HEK293 (cell line): ENCODE measurements around the gene PPP1R9B.

Experiments
- CTCF ChIA-PET: fragments of 350-600 bp; formaldehyde crosslinking; extraction: SDS; loops from one replicate; lab custom pipeline; 2021; ENCODE audit warnings: antibody characterized with exemption; lab: Yijun Ruan, JAX
- POLR2A ChIA-PET: fragments of 300-600 bp; formaldehyde crosslinking; extraction: SDS; loops from one replicate; lab custom pipeline; 2020; ENCODE audit warnings: antibody characterized with exemption, inconsistent platforms; lab: Yijun Ruan, JAX
- H3K27ac ChIP-seq: fragments of 200-500 bp; sonication (Bioruptor generic); 2 replicates; pipeline ENCODE4 v1.5.1; 2014; ENCODE audit warnings: low read depth, low read length, control low read depth, inconsistent platforms; ENCODE audit errors: extremely low read depth
- H3K36me3 ChIP-seq, 2 experiments: fragments of 200-500 bp in 1 of 2; sonication (Bioruptor generic) in 1 of 2; 1 replicate in 1 of 2; 2 replicates in 1 of 2; pipeline ENCODE4 v1.5.1; 2014 to 2017; ENCODE audit warnings: inconsistent platforms in 2 of 2, low read length in 2 of 2; ENCODE audit not compliant: control insufficient read depth in 2 of 2, insufficient read depth in 1 of 2
- H3K4me1 ChIP-seq: fragments of 200-500 bp; sonication (Bioruptor generic); 2 replicates; pipeline ENCODE4 v1.5.1; 2014; ENCODE audit warnings: mild to moderate bottlenecking, low read length, inconsistent platforms; ENCODE audit not compliant: control insufficient read depth, insufficient read depth
- H3K4me3 ChIP-seq: 2 replicates; pipeline ENCODE4 v1.5.1; 2011; ENCODE audit warnings: low read depth, mild to moderate bottlenecking, control low read depth, low read length, moderate library complexity
- H3K9me3 ChIP-seq: fragments of 200-500 bp; sonication (Bioruptor generic); 2 replicates; pipeline ENCODE4 v1.5.1; 2014; ENCODE audit warnings: low read depth, low read length, inconsistent platforms; ENCODE audit not compliant: control insufficient read depth, insufficient read depth
- CTCF ChIP-seq: fragments of 450-650 bp; formaldehyde crosslinking; IDR thresholded peaks from 2 replicates; pipeline ENCODE4 v1.5.1; 2016; ENCODE audit warnings: missing biosample characterization, missing genetic modification characterization
- GLIS2 ChIP-seq: fragments of 450-650 bp; formaldehyde crosslinking; IDR thresholded peaks from 2 replicates; pipeline ENCODE4 v1.5.1; 2016; ENCODE audit warnings: missing biosample characterization, missing genetic modification characterization
- REPIN1 ChIP-seq: fragments of 450-650 bp; formaldehyde crosslinking; IDR thresholded peaks from 2 replicates; pipeline ENCODE4 v1.5.1; 2017; ENCODE audit warnings: missing biosample characterization, missing genetic modification characterization, low read depth
- SP3 ChIP-seq: fragments of 450-650 bp; formaldehyde crosslinking; IDR thresholded peaks from 2 replicates; pipeline ENCODE4 v1.5.1; 2016; ENCODE audit warnings: missing biosample characterization, missing genetic modification characterization
- SP7 ChIP-seq: fragments of 450-650 bp; formaldehyde crosslinking; IDR thresholded peaks from 2 replicates; pipeline ENCODE4 v1.5.1; 2016; ENCODE audit warnings: missing biosample characterization, missing genetic modification characterization
- ZBTB20 ChIP-seq: fragments of 450-650 bp; formaldehyde crosslinking; IDR thresholded peaks from 2 replicates; pipeline ENCODE4 v1.5.1; 2016; ENCODE audit warnings: missing biosample characterization, missing genetic modification characterization
- ZBTB26 ChIP-seq: fragments of 450-650 bp; formaldehyde crosslinking; optimal IDR thresholded peaks from 2 replicates; pipeline ENCODE3; 2016; ENCODE audit warnings: missing biosample characterization, mild to moderate bottlenecking, missing genetic modification characterization
- ZBTB7A ChIP-seq: fragments of 450-650 bp; formaldehyde crosslinking; IDR thresholded peaks from 2 replicates; pipeline ENCODE4 v1.5.1; 2016; ENCODE audit warnings: low read depth, missing biosample characterization, missing genetic modification characterization
- ZFHX2 ChIP-seq: fragments of 450-650 bp; formaldehyde crosslinking; conservative IDR thresholded peaks from 2 replicates; pipeline ENCODE4 v1.5.1; 2016; ENCODE audit warnings: missing biosample characterization, missing genetic modification characterization
- ZIC2 ChIP-seq: fragments of 450-650 bp; formaldehyde crosslinking; IDR thresholded peaks from 2 replicates; pipeline ENCODE4 v1.5.1; 2016; ENCODE audit warnings: missing biosample characterization, missing genetic modification characterization
- ZNF112 ChIP-seq: fragments of 450-650 bp; formaldehyde crosslinking; IDR thresholded peaks from 2 replicates; pipeline ENCODE4 v1.5.0; 2017; ENCODE audit warnings: missing biosample characterization, missing genetic modification characterization
- ZNF19 ChIP-seq: fragments of 450-650 bp; formaldehyde crosslinking; IDR thresholded peaks from 2 replicates; pipeline ENCODE4; 2016; ENCODE audit warnings: missing biosample characterization, missing genetic modification characterization, low read depth
- ZNF324 ChIP-seq: fragments of 450-650 bp; formaldehyde crosslinking; IDR thresholded peaks from 2 replicates; pipeline ENCODE4 v1.5.1; 2016; ENCODE audit warnings: missing biosample characterization, missing genetic modification characterization
- ZNF335 ChIP-seq: fragments of 450-650 bp; formaldehyde crosslinking; conservative IDR thresholded peaks from 2 replicates; pipeline ENCODE4 v1.5.1; 2016; ENCODE audit warnings: missing biosample characterization, missing genetic modification characterization
- ZNF350 ChIP-seq: fragments of 450-650 bp; formaldehyde crosslinking; IDR thresholded peaks from 2 replicates; pipeline ENCODE4 v1.5.0; 2017; ENCODE audit warnings: missing biosample characterization, mild to moderate bottlenecking, missing genetic modification characterization
- ZNF37A ChIP-seq: fragments of 450-650 bp; IDR thresholded peaks from 2 replicates; pipeline ENCODE4 v1.5.1; 2018; ENCODE audit warnings: missing biosample characterization, missing genetic modification characterization
- ZNF423 ChIP-seq: fragments of 450-650 bp; formaldehyde crosslinking; IDR thresholded peaks from 2 replicates; pipeline ENCODE4 v1.5.1; 2016; ENCODE audit warnings: missing biosample characterization, missing genetic modification characterization
- ZNF501 ChIP-seq: fragments of 450-650 bp; formaldehyde crosslinking; IDR thresholded peaks from 2 replicates; pipeline ENCODE4 v1.5.1; 2016; ENCODE audit warnings: missing biosample characterization, missing genetic modification characterization
- ZNF596 ChIP-seq: fragments of 450-650 bp; IDR thresholded peaks from 2 replicates; pipeline ENCODE4 v1.5.0; 2018; ENCODE audit warnings: missing biosample characterization, mild to moderate bottlenecking, missing genetic modification characterization, moderate library complexity
- ZNF785 ChIP-seq: fragments of 450-650 bp; formaldehyde crosslinking; IDR thresholded peaks from 2 replicates; pipeline ENCODE4 v1.5.1; 2016; ENCODE audit warnings: missing biosample characterization, missing genetic modification characterization
- ZXDB ChIP-seq: fragments of 450-650 bp; formaldehyde crosslinking; IDR thresholded peaks from 2 replicates; pipeline ENCODE4 v1.5.1; 2016; ENCODE audit warnings: missing biosample characterization, missing genetic modification characterization
- TF ChIP-seq, protein P1 (sequence below): fragments of 450-650 bp; formaldehyde crosslinking; IDR thresholded peaks from 2 replicates; pipeline ENCODE4 v1.5.1; 2016; ENCODE audit warnings: missing biosample characterization, missing genetic modification characterization
- TF ChIP-seq, protein P2 (sequence below): fragments of 450-650 bp; formaldehyde crosslinking; IDR thresholded peaks from 2 replicates; pipeline ENCODE4 v1.5.1; 2016; ENCODE audit warnings: missing biosample characterization, missing genetic modification characterization

PPP1R9B gene

GRCh38 chr17:50129728-50130558 lies 20.5 kb downstream of the PPP1R9B start, which contains the start of gene SAMD14 (continued):
- TF ChIP-seq ZBTB26 (tag by site-specific recombination) (peak; percentile 66), ZNF112 (tag by site-specific recombination) (no peak), SP7 (0 out of 2 replicates have a peak, but pooled peaks have one; percentile 11), REPIN1 (tag by site-specific recombination) (no peak), ZXDB (tag by site-specific recombination) (peak; percentile 15; the same call in 1 of the 2 replicates), ZNF19 (tag by site-specific recombination) (no peak), ZNF596 (peak; percentile 92), CTCF (tag by site-specific recombination) (no peak), ZNF350 (tag by site-specific recombination) (no peak), ZNF37A (tag by site-specific recombination) (no peak), ZNF324 (tag by site-specific recombination) (0 out of 2 replicates have a peak, but pooled peaks have one; percentile 24), ZFHX2 (tag by site-specific recombination) (peak; percentile 88), ZNF785 (tag by site-specific recombination) (peak; percentile 83; the same call in 1 of the 2 replicates), ZBTB7A (peak; percentile 34; the same call in 1 of the 2 replicates)
- TF ChIP-seq, protein P1, sequence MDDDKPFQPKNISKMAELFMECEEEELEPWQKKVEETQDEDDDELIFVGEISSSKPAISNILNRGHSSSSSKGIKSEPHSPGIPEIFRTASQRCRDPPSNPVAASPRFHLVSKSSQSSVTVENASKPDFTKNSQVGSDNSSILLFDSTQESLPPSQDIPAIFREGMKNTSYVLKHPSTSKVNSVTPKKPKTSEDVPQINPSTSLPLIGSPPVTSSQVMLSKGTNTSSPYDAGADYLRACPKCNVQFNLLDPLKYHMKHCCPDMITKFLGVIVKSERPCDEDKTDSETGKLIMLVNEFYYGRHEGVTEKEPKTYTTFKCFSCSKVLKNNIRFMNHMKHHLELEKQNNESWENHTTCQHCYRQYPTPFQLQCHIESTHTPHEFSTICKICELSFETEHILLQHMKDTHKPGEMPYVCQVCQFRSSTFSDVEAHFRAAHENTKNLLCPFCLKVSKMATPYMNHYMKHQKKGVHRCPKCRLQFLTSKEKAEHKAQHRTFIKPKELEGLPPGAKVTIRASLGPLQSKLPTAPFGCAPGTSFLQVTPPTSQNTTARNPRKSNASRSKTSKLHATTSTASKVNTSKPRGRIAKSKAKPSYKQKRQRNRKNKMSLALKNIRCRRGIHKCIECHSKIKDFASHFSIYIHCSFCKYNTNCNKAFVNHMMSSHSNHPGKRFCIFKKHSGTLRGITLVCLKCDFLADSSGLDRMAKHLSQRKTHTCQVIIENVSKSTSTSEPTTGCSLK (tag by site-specific recombination), result no peak
- TF ChIP-seq, protein P2, sequence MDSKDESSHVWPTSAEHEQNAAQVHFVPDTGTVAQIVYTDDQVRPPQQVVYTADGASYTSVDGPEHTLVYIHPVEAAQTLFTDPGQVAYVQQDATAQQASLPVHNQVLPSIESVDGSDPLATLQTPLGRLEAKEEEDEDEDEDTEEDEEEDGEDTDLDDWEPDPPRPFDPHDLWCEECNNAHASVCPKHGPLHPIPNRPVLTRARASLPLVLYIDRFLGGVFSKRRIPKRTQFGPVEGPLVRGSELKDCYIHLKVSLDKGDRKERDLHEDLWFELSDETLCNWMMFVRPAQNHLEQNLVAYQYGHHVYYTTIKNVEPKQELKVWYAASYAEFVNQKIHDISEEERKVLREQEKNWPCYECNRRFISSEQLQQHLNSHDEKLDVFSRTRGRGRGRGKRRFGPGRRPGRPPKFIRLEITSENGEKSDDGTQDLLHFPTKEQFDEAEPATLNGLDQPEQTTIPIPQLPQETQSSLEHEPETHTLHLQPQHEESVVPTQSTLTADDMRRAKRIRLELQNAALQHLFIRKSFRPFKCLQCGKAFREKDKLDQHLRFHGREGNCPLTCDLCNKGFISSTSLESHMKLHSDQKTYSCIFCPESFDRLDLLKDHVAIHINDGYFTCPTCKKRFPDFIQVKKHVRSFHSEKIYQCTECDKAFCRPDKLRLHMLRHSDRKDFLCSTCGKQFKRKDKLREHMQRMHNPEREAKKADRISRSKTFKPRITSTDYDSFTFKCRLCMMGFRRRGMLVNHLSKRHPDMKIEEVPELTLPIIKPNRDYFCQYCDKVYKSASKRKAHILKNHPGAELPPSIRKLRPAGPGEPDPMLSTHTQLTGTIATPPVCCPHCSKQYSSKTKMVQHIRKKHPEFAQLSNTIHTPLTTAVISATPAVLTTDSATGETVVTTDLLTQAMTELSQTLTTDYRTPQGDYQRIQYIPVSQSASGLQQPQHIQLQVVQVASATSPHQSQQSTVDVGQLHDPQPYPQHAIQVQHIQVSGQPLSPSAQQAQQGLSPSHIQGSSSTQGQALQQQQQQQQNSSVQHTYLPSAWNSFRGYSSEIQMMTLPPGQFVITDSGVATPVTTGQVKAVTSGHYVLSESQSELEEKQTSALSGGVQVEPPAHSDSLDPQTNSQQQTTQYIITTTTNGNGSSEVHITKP, result peak; percentile 39; the same call in 1 of the 2 replicates

DNA sequence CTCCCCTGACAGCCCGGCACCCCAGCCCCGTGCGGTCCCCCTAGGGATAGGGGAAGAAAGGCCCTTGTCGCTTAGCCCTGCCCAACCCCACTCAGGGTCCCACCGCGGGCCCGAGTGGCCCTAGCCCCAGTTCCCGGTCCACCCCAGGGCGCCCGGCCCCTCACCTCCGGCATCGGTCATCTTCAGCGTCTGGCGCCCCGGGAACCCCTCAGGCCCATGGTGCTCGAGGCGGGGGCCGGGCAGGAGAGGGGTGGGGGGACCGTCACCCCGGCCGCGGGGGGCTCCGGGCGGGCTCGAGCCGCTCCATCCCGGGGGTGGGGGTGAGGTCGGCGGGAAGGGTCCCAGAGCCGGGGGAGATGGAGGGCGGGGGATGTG lies 21.1 kb downstream of the PPP1R9B start:
- ChIA-PET POLR2A (interaction anchor here (1.5 to 1.7 kb wide), 2 partner anchors 10 to 22 kb away, joined by 6 to 7 read pairs; no protein-coding TSS in a partner anchor), CTCF (interaction anchor here (0.7 to 2.0 kb wide), 4 partner anchors 10 to 33 kb away, joined by 4 to 23 read pairs (median 6); no protein-coding TSS in a partner anchor)
- H3K4me3 ChIP-seq, result peak overlapping the region; percentile 35
- TF ChIP-seq ZNF423 (tag by site-specific recombination), result peak; percentile 56
- TF ChIP-seq ZXDB (tag by site-specific recombination), result no peak
- peak; percentile 65 for TF ChIP-seq GLIS2 (tag by site-specific recombination)
- peak; percentile 8; the same call in 1 of the 2 replicates for TF ChIP-seq SP3 (tag by site-specific recombination)
- TF ChIP-seq ZNF335 (tag by site-specific recombination), result peak; percentile 25
- peak; percentile 15; the same call in 1 of the 2 replicates for TF ChIP-seq ZBTB20 (tag by site-specific recombination)
- TF ChIP-seq ZNF501 (tag by site-specific recombination), result no peak
- peak; percentile 72 for TF ChIP-seq ZIC2 (tag by site-specific recombination)
- H3K9me3 ChIP-seq, result no peaks in the 10 kb centered on the region
- H3K27ac ChIP-seq, result no peak overlapping the region
- peaks cover 0 to 13% of the 10 kb centered on the region in 2 experiments; a peak in 1 of 3 replicates for H3K36me3 ChIP-seq
- no peaks in the 10 kb centered on the region; the same call in 1 of the 2 replicates for H3K4me1 ChIP-seq
